Common myeloid progenitor, CD34-positive (primary cell): ENCODE data around the gene CHRNB2.

Experiments
- CTCF ChIA-PET: fragments of 350-600 bp; sonication (Branson Sonifier 250); formaldehyde crosslinking; loops from one replicate; lab custom pipeline; 2021; ENCODE audit warnings: antibody characterized with exemption; lab: Charles Lee
- POLR2A ChIA-PET: fragments of 350-600 bp; sonication (Branson Sonifier 250); formaldehyde crosslinking; loops from one replicate; lab custom pipeline; 2021; ENCODE audit warnings: antibody characterized with exemption; lab: Charles Lee
- DNase-seq, 3 donors: peaks; one replicate each; pipeline versions ENCODE4 v3.0.0 to v3.0.0-alpha.2; 2013
- H3K27ac ChIP-seq, 2 experiments: 1 replicate in 1 of 2; 2 replicates in 1 of 2; pipeline ENCODE4 v1.7.0; 2013; ENCODE audit warnings: inconsistent platforms in 2 of 2, low read length in 2 of 2, mild to moderate bottlenecking in 2 of 2, low read depth in 1 of 2, moderate library complexity in 1 of 2; ENCODE audit not compliant: severe bottlenecking in 2 of 2, insufficient read depth in 1 of 2, poor library complexity in 1 of 2
- H3K27me3 ChIP-seq, 5 experiments: replicated peaks in 2 of 5; 1 replicate in 3 of 5; 2 replicates in 2 of 5; pipeline versions ENCODE4 v1.6.1 to v1.7.0; 2013; ENCODE audit warnings: low read length in 4 of 5, mild to moderate bottlenecking in 2 of 5, moderate library complexity in 2 of 5, inconsistent platforms in 1 of 5; ENCODE audit not compliant: insufficient read depth in 5 of 5, control insufficient read depth in 4 of 5
- H3K36me3 ChIP-seq, 4 experiments: 1 replicate in 2 of 4; 2 replicates in 2 of 4; pipeline versions ENCODE4 v1.6.1 to v1.7.0; 2013; ENCODE audit warnings: low read length in 3 of 4, control low read depth in 1 of 4, mild to moderate bottlenecking in 1 of 4; ENCODE audit not compliant: control insufficient read depth in 4 of 4, insufficient read depth in 4 of 4
- H3K4me1 ChIP-seq, 4 experiments: 1 replicate in 3 of 4; 2 replicates in 1 of 4; pipeline versions ENCODE4 v1.6.1 to v1.7.1; 2013; ENCODE audit warnings: low read length in 3 of 4, mild to moderate bottlenecking in 3 of 4, control low read depth in 1 of 4, inconsistent platforms in 1 of 4, moderate library complexity in 1 of 4; ENCODE audit not compliant: control insufficient read depth in 4 of 4, insufficient read depth in 4 of 4; ENCODE audit errors: control extremely low read depth in 1 of 4
- H3K4me3 ChIP-seq, 7 experiments: 1 replicate in 4 of 7; 2 replicates in 3 of 7; pipeline versions ENCODE4 v1.5.1 to v1.7.0; 2013; ENCODE audit warnings: mild to moderate bottlenecking in 7 of 7, low read length in 6 of 7, moderate library complexity in 6 of 7, inconsistent platforms in 2 of 7, low read depth in 2 of 7, control low read depth in 1 of 7; ENCODE audit not compliant: insufficient read depth in 4 of 7, control insufficient read depth in 1 of 7; ENCODE audit errors: extremely low read depth in 1 of 7
- H3K9me3 ChIP-seq, 5 experiments: 1 replicate in 4 of 5; 2 replicates in 1 of 5; pipeline versions ENCODE4 v1.6.1 to v1.7.1; 2013; ENCODE audit warnings: low read length in 4 of 5, mild to moderate bottlenecking in 2 of 5, inconsistent platforms in 1 of 5, low read depth in 1 of 5, moderate library complexity in 1 of 5; ENCODE audit not compliant: control insufficient read depth in 4 of 5, insufficient read depth in 2 of 5; ENCODE audit errors: control extremely low read depth in 1 of 5
- WGBS: methylation state at CpG from one replicate; pipeline ENCODE4 v1.1.5; 2013; ENCODE audit not compliant: insufficient coverage; 5-methylcytosine and 5-hydroxymethylcytosine counted together

CHRNB2 gene

GRCh38 chr1:154624746-154625643, 57.4 kb downstream of the CHRNB2 start:
- WGBS, result 97% methylated on average over 7 of the region's 8 CpGs
- Histone ChIP-seq H3K36me3 (peaks cover 0 to 5% (median 2%) of the 10 kb centered on the region in 4 experiments), H3K4me1 (peaks cover 10 to 48% (median 29%) of the 10 kb centered on the region in 4 experiments), H3K4me3 (no peak overlapping the region), H3K9me3 (peaks cover 0 to 4% (median 0%) of the 10 kb centered on the region in 5 experiments), H3K27ac (no peak overlapping the region), H3K27me3 (no peaks in the 10 kb centered on the region)
- DNase-seq, result no peak
- ChIA-PET POLR2A (no interaction called here), CTCF (interaction anchor here (2.3 to 3.5 kb wide), 2 partner anchors 15 to 19 kb away, joined by 10 to 15 read pairs; partner anchors contain the start of gene ADAR)

- DNase-seq, result peak in 2 of 3 donors; percentile 48 to 60
- POLR2A ChIA-PET, result interaction anchor here (1.1 kb wide), 1 partner anchor 19 kb away, joined by 3 read pairs; no protein-coding TSS in a partner anchor
- 7% methylated on average over 8 of the region's 10 CpGs for WGBS
- H3K27ac ChIP-seq, result peak overlapping the region; percentile 87 to 95
- peaks cover 10 to 46% (median 28%) of the 10 kb centered on the region in 4 experiments for H3K4me1 ChIP-seq
- peaks cover 0 to 5% (median 0%) of the 10 kb centered on the region in 5 experiments for H3K9me3 ChIP-seq
- H3K4me3 ChIP-seq, result peak overlapping the region; percentile 52 to 94 (median 92)
- CTCF ChIA-PET, result interaction anchor here (0.8 to 1.4 kb wide), 3 partner anchors 20 to 32 kb away, joined by 3 to 5 read pairs (median 4); no protein-coding TSS in a partner anchor
- peaks cover 0 to 5% (median 2%) of the 10 kb centered on the region in 4 experiments for H3K36me3 ChIP-seq
- H3K27me3 ChIP-seq, result no peaks in the 10 kb centered on the region
Observed at GRCh38 chr1:154626456-154627256, 59.1 kb downstream of the CHRNB2 start.

- ChIA-PET POLR2A (interaction anchor here (0.6 kb wide), 1 partner anchor 360 kb away, joined by 4 read pairs; no protein-coding TSS in a partner anchor), CTCF (interaction anchor here (0.7 to 1.4 kb wide), 4 partner anchors 10 to 33 kb away, joined by 3 to 5 read pairs (median 4); no protein-coding TSS in a partner anchor)
- peak overlapping the region; percentile 87 to 95 for H3K27ac ChIP-seq
- peak; percentile 91 to 94 (median 92) for DNase-seq
- peaks cover 0 to 5% (median 0%) of the 10 kb centered on the region in 5 experiments for H3K9me3 ChIP-seq
- no peaks in the 10 kb centered on the region for H3K36me3 ChIP-seq
- H3K27me3 ChIP-seq, result no peaks in the 10 kb centered on the region
- H3K4me1 ChIP-seq, result peaks cover 8 to 40% (median 25%) of the 10 kb centered on the region in 4 experiments
- peak overlapping the region; percentile 52 to 94 (median 92) for H3K4me3 ChIP-seq
- WGBS, result 0% methylated on average over 56 of the region's 70 CpGs
Observed at GRCh38 chr1:154627257-154628120, 59.9 kb downstream of the CHRNB2 start.

- Histone ChIP-seq H3K4me1 (peaks cover 8 to 36% (median 25%) of the 10 kb centered on the region in 4 experiments), H3K4me3 (peak overlapping the region in 6 of 7 experiments; percentile 52 to 94 (median 90)), H3K27me3 (no peaks in the 10 kb centered on the region), H3K9me3 (peaks cover 0 to 5% (median 0%) of the 10 kb centered on the region in 5 experiments), H3K27ac (peak overlapping the region; percentile 87 to 95), H3K36me3 (no peaks in the 10 kb centered on the region)
- WGBS, result 40% methylated on average over 1 of the region's 5 CpGs
- POLR2A ChIA-PET, result interaction anchor here (0.5 kb wide), 1 partner anchor 1211 kb away, joined by 7 read pairs; no protein-coding TSS in a partner anchor
- DNase-seq, result no peak
- CTCF ChIA-PET, result no interaction called here
Observed at GRCh38 chr1:154628121-154628405, 60.5 kb downstream of the CHRNB2 start.

GRCh38 chr1:154629061-154629674, 61.6 kb downstream of the CHRNB2 start:
- no CpG with 5 or more reads among the region's 1 CpG for WGBS
- Histone ChIP-seq H3K4me3 (no peak overlapping the region), H3K27ac (no peak overlapping the region), H3K36me3 (no peaks in the 10 kb centered on the region), H3K9me3 (peaks cover 0 to 5% (median 0%) of the 10 kb centered on the region in 5 experiments), H3K27me3 (no peaks in the 10 kb centered on the region), H3K4me1 (peaks cover 8 to 25% (median 18%) of the 10 kb centered on the region in 4 experiments)
- DNase-seq, result peak; percentile 71 to 89 (median 80)
- POLR2A ChIA-PET, result interaction anchor here (1.3 kb wide), 1 partner anchor 20 kb away, joined by 4 read pairs; no protein-coding TSS in a partner anchor
- CTCF ChIA-PET, result interaction anchor here (0.6 to 0.9 kb wide), 2 partner anchors 17 to 22 kb away, joined by 3 read pairs; no protein-coding TSS in a partner anchor
